GM12878 (cell line): ENCODE measurements around the gene CFAP299. TPM values are rescaled to one million over a fixed set of nuclear protein-coding genes. Genes with fewer than 3 reads are reported as not detected.

Experiments used
- ATAC-seq: fragments of 200-7000 bp; cut with Tn5 transposase; 3 replicates; pipeline ENCODE4 v1.9.1; 2020; ENCODE audit warnings: mild to moderate bottlenecking, moderate library complexity
- BruUV-seq: library from RNA; stranded (reverse); fragments of 400-500 nt; replicated peaks from 2 replicates; lab custom pipeline; 2021; lab: Mats Ljungman, UMichigan
- CTCF ChIA-PET: fragments of 300-600 bp; sonication (Branson Sonifier 250); formaldehyde crosslinking; extraction: SDS; loops from one replicate; lab custom pipeline; 2021; ENCODE audit warnings: inconsistent platforms; lab: Yijun Ruan, JAX
- POLR2A ChIA-PET: fragments of 350-600 bp; formaldehyde crosslinking; extraction: SDS; loops from one replicate; lab custom pipeline; 2021; ENCODE audit warnings: inconsistent platforms; lab: Charles Lee
- RAD21 ChIA-PET: fragments of 300-600 bp; sonication (Branson Sonifier 250); formaldehyde crosslinking; loops from one replicate; lab custom pipeline; 2023; ENCODE audit warnings: antibody characterized with exemption; ENCODE audit not compliant: unreplicated experiment; lab: Charles Lee
- SMC1A ChIA-PET: fragments of 300-600 bp; sonication (Branson Sonifier 250); formaldehyde crosslinking; loops from one replicate; lab custom pipeline; 2023; ENCODE audit not compliant: unreplicated experiment, uncharacterized antibody; lab: Charles Lee
- DNase-seq: peaks from one replicate; pipeline ENCODE4 v3.0.0-alpha.2; 2011; ENCODE audit warnings: low read depth, low spot score
- FAIRE-seq: peaks from 3 replicates; lab custom pipeline; 2011; peaks lifted over from hg19 to GRCh38; lab: Jason Lieb, UNC
- H2AFZ ChIP-seq: 2 replicates; pipeline ENCODE4 v1.6.0; 2011; ENCODE audit warnings: low read depth, low read length, control low read depth; ENCODE audit not compliant: control insufficient read depth
- H3K27ac ChIP-seq: 2 replicates; pipeline ENCODE4 v1.5.1; 2011; ENCODE audit warnings: control low read depth; ENCODE audit not compliant: control insufficient read depth, insufficient read depth
- H3K27me3 ChIP-seq, 2 experiments: replicated peaks in 1 of 2; 2 replicates each; pipeline versions ENCODE4 v1.6.0 to v1.6.1; 2011; ENCODE audit warnings: low read length in 1 of 2; ENCODE audit not compliant: control insufficient read depth in 2 of 2, insufficient read depth in 2 of 2
- H3K36me3 ChIP-seq, 2 experiments: 2 replicates each; pipeline ENCODE4 v1.5.1; 2011; ENCODE audit warnings: low read length in 1 of 2; ENCODE audit not compliant: control insufficient read depth in 2 of 2, insufficient read depth in 2 of 2
- H3K4me1 ChIP-seq: 2 replicates; pipeline ENCODE4 v1.6.1; 2011; ENCODE audit warnings: mild to moderate bottlenecking, low read length, moderate library complexity, mixed read lengths; ENCODE audit not compliant: control insufficient read depth, insufficient read depth
- H3K4me2 ChIP-seq: 2 replicates; pipeline ENCODE4 v1.6.0; 2011; ENCODE audit warnings: control low read depth; ENCODE audit not compliant: control insufficient read depth, insufficient read depth
- H3K4me3 ChIP-seq: fragments of 200-600 bp; sonication (generic); 2 replicates; pipeline ENCODE4 v1.5.1; 2016
- H3K79me2 ChIP-seq: 2 replicates; pipeline ENCODE4 v1.6.0; 2011; ENCODE audit warnings: low read length; ENCODE audit not compliant: control insufficient read depth, insufficient read depth
- H3K9ac ChIP-seq: 2 replicates; pipeline ENCODE4 v1.8.0; 2011; ENCODE audit warnings: low read length, control low read depth, mixed read lengths; ENCODE audit not compliant: control insufficient read depth, insufficient read depth
- H3K9me3 ChIP-seq: replicated peaks from 3 replicates; pipeline ENCODE4 v1.5.1; 2011; ENCODE audit warnings: mild to moderate bottlenecking, low read length; ENCODE audit not compliant: control insufficient read depth, insufficient read depth
- H4K20me1 ChIP-seq: 2 replicates; pipeline ENCODE4 v1.6.0; 2011; ENCODE audit not compliant: control insufficient read depth, insufficient read depth
- NFIC ChIP-seq: IDR thresholded peaks from 2 replicates; pipeline ENCODE4 v1.6.1; 2012; ENCODE audit warnings: low read depth, mild to moderate bottlenecking, inconsistent platforms, low read length, moderate library complexity
- RFX5 ChIP-seq: IDR thresholded peaks from 2 replicates; pipeline ENCODE4 v1.6.1; 2011; ENCODE audit warnings: low read depth, low read length, improper control_type of control experiment
- SMAD5 ChIP-seq: IDR thresholded peaks from 2 replicates; pipeline ENCODE4 v1.6.1; 2016; ENCODE audit warnings: antibody characterized with exemption, low read depth
- TBL1XR1 ChIP-seq: IDR thresholded peaks from 2 replicates; pipeline ENCODE4 v1.6.1; 2012; ENCODE audit warnings: low read depth, low read length, improper control_type of control experiment
- WGBS: methylation state at CpG from one replicate; pipeline ENCODE4 v1.1.6; 2016; ENCODE audit warnings: low lambda C conversion rate; ENCODE audit not compliant: insufficient replicate concordance, insufficient coverage; ENCODE audit errors: missing lambda C conversion rate; 5-methylcytosine and 5-hydroxymethylcytosine counted together
- in situ Hi-C: fragments of 300-500 bp; cut with MboI; formaldehyde crosslinking; loops from 9 replicates; pipeline ENCODE4 v1.14.3; 2018; ENCODE audit warnings: mixed read lengths
- intact Hi-C: fragments of 100-400 bp; cut with micrococcal nuclease; formaldehyde crosslinking; loops from one replicate; pipeline ENCODE4 v1.14.2; 2022; ENCODE audit not compliant: unreplicated experiment
- polyA plus RNA-seq, 11 experiments: library from polyadenylated mRNA; depleted of rRNA in 4 of 11; unstranded in 6 of 11; stranded (reverse) in 5 of 11; fragments of >200 nt; fragmentation: Nextera tagmentation in 4 of 11; fragmentation: Illumina TruSeq in 1 of 11; extraction: Ambion mirVana in 4 of 11; extraction: Trizol in 1 of 11; gene quantifications; 1 replicate in 1 of 11; 2 replicates in 10 of 11; pipeline versions ENCODE4 v1.2.1 to v1.2.3, GENCODE V29; 2011 to 2016; ENCODE audit warnings: inconsistent platforms in 2 of 11, missing spikeins in 2 of 11, low read depth in 1 of 11
- total RNA-seq, 4 experiments: library from RNA; depleted of rRNA in 3 of 4; stranded (reverse); fragments of >200 nt in 3 of 4; fragmentation: Illumina TruSeq in 1 of 4; extraction: Trizol in 1 of 4; gene quantifications; 2 replicates each; pipeline versions ENCODE4 v1.2.1 to v1.2.3, GENCODE V29; 2013 to 2021

CFAP299 gene
- total and polyA plus RNA-seq, 10 of the 15 experiments (the other 5 are each of a cell fraction or from before 2014, with no cell fraction given): 0.06 to 0.34 TPM; not detected in 8

GRCh38 chr4:81003597-81004111 lies 668.1 kb downstream of the CFAP299 start (continued):
- no peak for TF ChIP-seq NFIC

- ChIA-PET RAD21 (interaction anchor here (1.3 kb wide), 1 partner anchor 33 kb away, joined by 3 read pairs; no protein-coding TSS in a partner anchor), CTCF (interaction anchor here (0.7 to 4.7 kb wide), 4 partner anchors 17 to 641 kb away, joined by 3 to 17 read pairs (median 3); no protein-coding TSS in a partner anchor), SMC1A (interaction anchor here (1.2 kb wide), 1 partner anchor 32 kb away, joined by 4 read pairs; no protein-coding TSS in a partner anchor), POLR2A (no interaction called here)
- no peak overlapping the region for H3K4me3 ChIP-seq
- in situ Hi-C loops: no loop called here
- H4K20me1 ChIP-seq: no peaks in the 10 kb centered on the region
- intact Hi-C loops: no loop called here
- H3K27me3 ChIP-seq: no peaks in the 10 kb centered on the region
- BruUV-seq: no TSS peak
- ATAC-seq: no peak
- WGBS: 41% methylated on average over 2 of the region's 2 CpGs
- H3K9me3 ChIP-seq: no peaks in the 10 kb centered on the region; the same call in 2 of the 3 replicates
- no peak overlapping the region for H3K4me2 ChIP-seq
- H2AFZ ChIP-seq: no peak overlapping the region
- no peak for FAIRE-seq
- no peaks in the 10 kb centered on the region for H3K36me3 ChIP-seq
- H3K9ac ChIP-seq: no peak overlapping the region
- no peak overlapping the region for H3K27ac ChIP-seq
- no peak for DNase-seq
- peaks cover 6% of the 10 kb centered on the region; the same call in 1 of the 2 replicates for H3K4me1 ChIP-seq
- TF ChIP-seq TBL1XR1 (no peak), SMAD5 (no peak), RFX5 (no peak)
- H3K79me2 ChIP-seq: no peaks in the 10 kb centered on the region
Measured at GRCh38 chr4:81007417-81007816, 671.9 kb downstream of the CFAP299 start.

Other genes starting within 250 kb of the CFAP299 start
- gene PRDM8, start 138.2 kb upstream of the CFAP299 start, total RNA-seq (2014; rRNA removed): 0.38 and 0.68 TPM in 2 replicates
- 0.32 and 0.67 TPM in 2 replicates for gene PRDM8, start 138.2 kb upstream of the CFAP299 start, total RNA-seq (2014; rRNA removed; fragmentation: Illumina TruSeq; extraction: Trizol)
- 1.5 and 1.6 TPM in 2 replicates for gene PRDM8, start 138.2 kb upstream of the CFAP299 start, total RNA-seq (2021)
- 0.11 and 0.13 TPM in 2 replicates for gene PRDM8, start 138.2 kb upstream of the CFAP299 start, polyA plus RNA-seq (2011; rRNA removed)
- 0.50 and 2.1 TPM in 2 replicates for gene PRDM8, start 138.2 kb upstream of the CFAP299 start, polyA plus RNA-seq (2014; fragmentation: Illumina TruSeq; extraction: Trizol)
- under 1 TPM; 0.18 to 0.29 TPM for gene PRDM8, start 138.2 kb upstream of the CFAP299 start, polyA plus RNA-seq (2014; fragmentation: Nextera tagmentation; extraction: Ambion mirVana)
- 1.0 and 1.6 TPM in 2 replicates for gene PRDM8, start 138.2 kb upstream of the CFAP299 start, polyA plus RNA-seq (2014; rRNA removed)
- under 1 TPM; 0.09 to 0.29 TPM for gene PRDM8, start 138.2 kb upstream of the CFAP299 start, polyA plus RNA-seq (2016; fragmentation: Nextera tagmentation; extraction: Ambion mirVana)
- gene FGF5, start 69.1 kb upstream of the CFAP299 start, total RNA-seq (2014; rRNA removed): 1.5 and 1.6 TPM in 2 replicates
- 2.3 TPM in 2 replicates for gene FGF5, start 69.1 kb upstream of the CFAP299 start, total RNA-seq (2014; rRNA removed; fragmentation: Illumina TruSeq; extraction: Trizol)
- gene FGF5, start 69.1 kb upstream of the CFAP299 start, total RNA-seq (2021): 3.4 and 4.2 TPM in 2 replicates
- gene FGF5, start 69.1 kb upstream of the CFAP299 start, polyA plus RNA-seq (2011; rRNA removed): 0.87 and 1.6 TPM in 2 replicates
- gene FGF5, start 69.1 kb upstream of the CFAP299 start, polyA plus RNA-seq (2014; fragmentation: Illumina TruSeq; extraction: Trizol): 2.6 and 3.0 TPM in 2 replicates
- gene FGF5, start 69.1 kb upstream of the CFAP299 start, polyA plus RNA-seq (2014; fragmentation: Nextera tagmentation; extraction: Ambion mirVana): 1 to 10 TPM; 1.1 to 1.7 TPM
- 5.0 and 7.4 TPM in 2 replicates for gene FGF5, start 69.1 kb upstream of the CFAP299 start, polyA plus RNA-seq (2014; rRNA removed)
- gene FGF5, start 69.1 kb upstream of the CFAP299 start, polyA plus RNA-seq (2016; fragmentation: Nextera tagmentation; extraction: Ambion mirVana): 1 to 10 TPM; 1.2 to 1.3 TPM